ES-I3 (cell line): ENCODE data around the gene MCHR1.
"Not testable (repeated sequence)": the region's sequence is repeated elsewhere in the genome, so short reads cannot be mapped to it uniquely, and the experiment has no call there.

Experiments used
- H3K36me3 ChIP-seq: 2 replicates; pipeline ENCODE4 v1.6.1; 2013; ENCODE audit warnings: mild to moderate bottlenecking, low read length, control low read depth, moderate library complexity; ENCODE audit not compliant: insufficient read depth
- H3K4me1 ChIP-seq: 2 replicates; pipeline ENCODE4 v1.6.1; 2013; ENCODE audit warnings: mild to moderate bottlenecking, control low read depth, low read length; ENCODE audit not compliant: insufficient read depth
- H3K9ac ChIP-seq: 2 replicates; pipeline ENCODE4 v1.6.1; 2013; ENCODE audit warnings: low read depth, mild to moderate bottlenecking, low read length, moderate library complexity
- H3K9me3 ChIP-seq: 2 replicates; pipeline ENCODE4 v1.6.1; 2013; ENCODE audit warnings: mild to moderate bottlenecking, low read length, moderate library complexity; ENCODE audit not compliant: control insufficient read depth, insufficient read depth

Gene MCHR1

DNA sequence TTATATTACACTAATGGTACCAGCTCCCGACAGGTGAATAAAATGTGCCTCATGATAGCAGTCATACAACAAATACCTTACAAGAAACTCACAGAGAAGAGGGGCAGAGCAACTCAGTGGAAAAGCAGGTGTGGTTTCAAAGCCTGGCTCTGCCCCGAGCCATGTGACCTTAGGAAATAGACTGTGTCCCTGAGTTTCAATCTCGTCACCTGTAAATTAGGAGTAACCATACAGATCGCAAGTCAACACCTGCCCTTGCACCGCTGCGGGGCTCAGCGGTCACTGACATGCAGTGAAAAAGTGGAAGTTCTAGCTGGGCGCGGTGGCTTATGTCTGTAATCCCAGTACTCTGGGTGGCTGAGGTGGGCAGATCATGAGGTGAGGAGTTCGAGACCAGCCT is 30.9 kb upstream of the MCHR1 start:
- H3K4me1 ChIP-seq, result peaks cover 14% of the 10 kb centered on the region
- no peaks in the 10 kb centered on the region for H3K9me3 ChIP-seq
- H3K9ac ChIP-seq, result no peak overlapping the region
- no peaks in the 10 kb centered on the region for H3K36me3 ChIP-seq

DNA sequence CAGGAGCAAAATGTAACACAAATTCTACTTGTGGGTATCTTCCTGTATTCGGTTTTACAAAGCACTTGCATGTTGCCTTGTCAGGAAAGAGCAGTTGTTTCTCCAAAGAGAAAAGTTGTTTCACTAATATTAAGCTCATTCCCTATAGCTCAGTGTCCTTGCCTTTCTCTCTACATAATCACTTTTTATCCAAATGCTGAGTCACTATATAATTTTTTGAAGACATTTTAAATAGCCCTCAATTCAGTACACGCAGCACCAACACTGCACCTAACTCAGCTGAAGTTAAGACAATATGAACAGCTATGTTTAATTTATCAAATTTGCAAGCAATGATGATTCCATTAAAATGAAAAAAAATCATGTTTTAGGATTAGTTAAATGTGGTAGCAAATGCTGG is 28.2 kb upstream of the MCHR1 start:
- Histone ChIP-seq H3K9me3 (no peaks in the 10 kb centered on the region), H3K4me1 (peaks cover 17% of the 10 kb centered on the region), H3K9ac (no peak overlapping the region; the same call in 1 of the 2 replicates), H3K36me3 (no peaks in the 10 kb centered on the region)

DNA sequence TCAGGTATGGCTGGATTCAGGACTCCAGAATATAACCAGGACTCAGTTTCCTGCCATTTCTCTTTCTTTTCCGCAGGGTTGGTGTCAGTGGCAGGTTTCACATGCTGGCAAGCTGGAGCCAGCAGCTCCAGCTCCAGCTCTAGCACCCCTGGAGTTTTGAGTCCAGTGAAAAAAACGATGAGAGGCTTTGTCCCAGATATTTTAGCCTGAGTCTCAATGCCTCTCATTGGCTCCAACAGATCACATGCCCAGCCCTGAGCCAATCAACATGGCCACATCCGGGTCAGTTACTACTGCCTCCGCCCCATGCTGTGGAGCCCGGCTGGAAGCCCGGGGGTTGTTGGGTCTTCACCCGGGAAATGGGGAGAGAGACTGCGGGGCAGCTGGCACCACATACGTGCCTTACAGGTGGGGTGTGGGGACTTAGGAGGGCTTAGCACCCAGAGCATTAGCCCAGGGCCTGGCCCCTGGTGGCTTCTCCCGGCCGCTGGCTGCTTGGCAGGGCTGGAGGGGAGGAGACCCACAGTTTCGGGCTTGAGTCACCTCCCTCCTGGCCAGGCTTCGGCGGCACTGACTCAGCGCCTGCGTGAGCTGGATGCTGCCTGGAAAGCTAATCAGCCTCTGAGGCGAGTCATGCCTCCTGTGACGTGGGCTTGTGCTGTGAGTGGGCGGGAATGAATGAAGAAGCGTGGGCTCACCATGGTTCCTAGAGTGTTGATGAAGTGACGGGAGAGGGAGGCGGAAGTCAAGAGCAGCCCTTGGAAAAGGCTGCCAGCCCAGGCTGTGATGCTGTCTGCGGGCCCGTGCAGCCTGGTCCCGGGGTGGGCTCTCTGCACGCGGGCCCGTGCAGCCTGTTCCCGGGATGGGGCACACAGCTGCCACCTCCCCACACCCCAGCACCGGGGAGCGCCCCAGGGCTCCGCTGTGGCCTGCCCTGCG is 27.5 kb upstream of the MCHR1 start:
- Histone ChIP-seq H3K36me3 (no peaks in the 10 kb centered on the region), H3K9ac (peak overlapping the region; percentile 99), H3K4me1 (peaks cover 17% of the 10 kb centered on the region), H3K9me3 (no peaks in the 10 kb centered on the region)

DNA sequence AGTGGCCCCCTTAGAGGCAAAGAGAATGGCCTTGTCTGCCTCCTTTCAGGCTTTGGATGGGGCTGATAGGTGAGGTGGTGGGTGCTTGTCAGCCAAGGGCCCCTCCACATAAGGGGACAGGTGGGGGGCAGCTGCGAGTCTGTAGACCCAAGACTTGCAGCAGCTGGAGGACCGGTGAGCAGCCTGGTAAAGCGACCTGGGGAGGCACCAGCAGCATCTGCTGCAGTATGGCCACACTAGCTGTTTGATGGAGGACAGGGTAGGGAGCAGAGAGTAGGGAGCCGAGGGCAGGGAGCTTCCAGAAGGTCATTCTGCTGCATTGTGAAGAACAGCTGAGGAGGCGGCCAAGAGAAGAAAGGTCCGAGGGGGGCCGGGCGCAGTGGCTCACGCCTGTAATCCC is 25.9 kb upstream of the MCHR1 start:
- Histone ChIP-seq H3K9me3 (no peaks in the 10 kb centered on the region), H3K4me1 (peaks cover 17% of the 10 kb centered on the region), H3K9ac (no peak overlapping the region), H3K36me3 (no peaks in the 10 kb centered on the region)

DNA sequence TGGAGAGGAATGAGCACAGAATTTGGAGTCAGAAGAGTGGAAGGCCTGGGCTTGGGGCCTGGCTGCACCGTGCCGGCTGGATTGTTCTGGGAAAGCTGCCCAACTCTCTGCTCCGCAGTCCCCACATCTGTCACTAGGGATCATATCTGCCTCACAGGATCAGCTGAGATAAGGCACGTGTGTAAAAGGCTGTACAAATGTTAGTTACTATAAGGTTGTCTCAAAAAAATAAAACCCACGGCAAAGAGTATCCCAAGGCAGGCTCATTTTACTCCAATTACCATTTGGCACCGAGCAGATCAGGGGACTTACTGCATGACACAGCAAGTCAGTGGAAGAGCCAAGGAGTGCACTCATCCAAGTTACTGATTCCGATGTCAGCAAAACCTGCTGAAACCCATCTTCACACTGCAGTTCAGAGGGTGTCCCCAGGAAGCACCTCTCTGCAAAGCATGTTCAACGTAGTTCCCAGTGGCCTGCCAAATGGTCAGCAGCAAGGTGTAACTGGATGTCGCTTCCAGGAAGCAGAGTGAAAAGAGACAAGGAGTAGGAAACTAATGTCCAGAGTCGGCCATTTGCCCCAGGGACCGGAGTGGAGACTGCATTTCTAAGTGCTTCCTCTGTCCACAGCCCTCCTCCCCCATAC is 24.6 kb upstream of the MCHR1 start:
- Histone ChIP-seq H3K36me3 (no peaks in the 10 kb centered on the region), H3K4me1 (peaks cover 17% of the 10 kb centered on the region), H3K9me3 (no peaks in the 10 kb centered on the region), H3K9ac (no peak overlapping the region)

DNA sequence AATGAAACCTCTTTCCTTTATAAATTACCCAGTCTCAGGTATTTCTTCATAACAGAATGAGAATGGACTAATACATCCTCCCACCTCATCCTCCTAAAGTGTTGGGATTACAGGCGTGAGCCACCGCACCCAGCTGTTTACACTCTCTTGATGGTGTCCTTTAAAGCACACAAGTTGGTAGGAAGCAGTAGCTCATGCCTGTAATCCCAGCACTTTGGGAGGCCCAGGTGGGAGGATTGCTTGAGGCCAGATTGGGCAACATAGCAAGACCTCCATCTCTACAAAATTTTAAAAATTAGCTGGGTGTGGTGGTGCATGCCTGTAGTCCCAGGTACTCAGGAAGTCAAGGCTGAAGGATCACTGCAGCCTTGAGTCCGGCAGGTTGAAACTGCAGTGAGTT is 23.3 kb upstream of the MCHR1 start:
- peaks cover 17% of the 10 kb centered on the region for H3K4me1 ChIP-seq
- H3K9me3 ChIP-seq, H3K9ac ChIP-seq, H3K36me3 ChIP-seq: not testable (repeated sequence)

DNA sequence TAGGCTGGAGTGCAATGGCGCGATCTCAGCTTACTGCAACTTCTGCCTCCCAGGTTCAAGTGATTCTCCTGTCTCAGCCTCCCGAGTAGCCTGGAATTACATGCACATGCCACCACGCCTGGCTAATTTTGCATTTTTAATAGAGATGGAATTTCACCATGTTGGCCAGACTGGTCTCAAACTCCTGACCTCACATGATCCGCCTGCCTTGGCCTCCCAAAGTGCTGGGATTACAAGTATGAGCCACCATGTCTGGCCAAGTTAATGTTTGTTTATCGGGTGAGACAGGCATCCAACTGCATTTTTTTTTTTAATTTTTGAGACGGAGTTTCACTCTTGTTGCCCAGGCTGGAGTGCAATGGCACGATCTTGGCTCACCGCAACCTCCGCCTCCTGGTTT is 22.6 kb upstream of the MCHR1 start:
- H3K36me3 ChIP-seq, H3K9me3 ChIP-seq, H3K9ac ChIP-seq: not testable (repeated sequence)
- H3K4me1 ChIP-seq, result peaks cover 13% of the 10 kb centered on the region

DNA sequence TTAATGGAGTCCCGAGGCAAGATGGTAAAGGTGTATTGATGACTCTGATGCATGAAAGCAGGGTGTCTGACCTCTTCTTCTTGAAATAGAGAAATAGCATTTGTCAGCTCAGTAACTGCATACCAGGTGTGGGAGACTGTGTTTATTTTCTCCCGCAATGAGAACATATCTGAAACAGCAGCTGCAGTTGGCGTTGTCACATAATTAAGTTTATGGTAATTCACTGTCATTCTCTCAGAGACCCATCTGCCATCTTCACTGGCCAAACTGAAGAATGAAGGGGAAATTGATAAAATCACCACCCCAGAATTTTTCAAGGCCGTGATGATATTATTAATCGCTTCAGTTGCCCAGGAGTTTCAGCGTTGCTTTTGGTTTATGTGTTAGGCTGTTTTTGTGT is 20.1 kb upstream of the MCHR1 start:
- no peaks in the 10 kb centered on the region for H3K9me3 ChIP-seq
- H3K4me1 ChIP-seq, result peaks cover 6% of the 10 kb centered on the region
- no peaks in the 10 kb centered on the region for H3K36me3 ChIP-seq
- H3K9ac ChIP-seq, result no peak overlapping the region

DNA sequence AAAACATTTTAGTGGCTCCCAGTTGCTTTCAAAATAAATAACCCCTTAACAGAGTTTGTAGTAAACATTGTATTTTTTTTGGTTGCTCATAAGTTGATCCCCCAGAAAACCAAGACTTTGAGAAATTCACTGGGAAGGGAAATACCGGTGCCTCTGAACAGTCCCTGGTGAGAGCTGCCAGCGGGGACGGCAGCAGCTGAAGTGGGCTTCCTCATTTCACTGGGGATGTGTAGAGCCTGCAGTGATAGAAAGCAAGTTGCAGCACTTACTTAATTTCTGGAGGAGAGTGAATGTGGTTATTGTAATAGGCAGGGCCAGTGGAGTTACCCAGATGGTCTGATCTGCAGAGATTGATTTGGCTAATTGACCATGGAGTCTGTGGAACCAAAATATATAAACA is 18.6 kb upstream of the MCHR1 start:
- H3K36me3 ChIP-seq, result no peaks in the 10 kb centered on the region; the same call in 1 of the 2 replicates
- no peaks in the 10 kb centered on the region for H3K4me1 ChIP-seq
- H3K9me3 ChIP-seq, result no peaks in the 10 kb centered on the region

DNA sequence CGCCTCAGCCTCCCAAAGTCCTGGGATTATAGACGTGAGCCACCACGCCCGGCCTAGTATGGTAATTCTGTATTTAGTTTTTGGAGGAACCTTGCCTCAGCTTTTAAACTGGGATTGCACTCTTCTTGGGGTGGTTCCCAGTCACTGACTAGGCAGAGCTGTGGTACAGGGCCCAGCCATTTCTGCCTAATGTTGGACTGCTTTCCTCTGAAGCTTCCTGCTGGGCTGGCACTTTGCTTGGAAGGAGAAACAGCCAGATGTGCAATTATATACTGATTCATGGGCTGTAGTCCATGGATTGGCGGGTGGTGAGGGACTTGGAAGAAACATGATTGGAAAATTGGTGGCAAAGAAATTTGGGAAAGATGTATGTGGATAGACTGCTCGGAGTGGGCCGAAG is 17.6 kb upstream of the MCHR1 start:
- Histone ChIP-seq H3K4me1 (no peaks in the 10 kb centered on the region), H3K9ac (no peak overlapping the region), H3K9me3 (no peaks in the 10 kb centered on the region), H3K36me3 (no peaks in the 10 kb centered on the region; the same call in 1 of the 2 replicates)

More for the DNA sequence above, 18.6 kb upstream of the MCHR1 start:
- H3K9ac ChIP-seq, result no peak overlapping the region

DNA sequence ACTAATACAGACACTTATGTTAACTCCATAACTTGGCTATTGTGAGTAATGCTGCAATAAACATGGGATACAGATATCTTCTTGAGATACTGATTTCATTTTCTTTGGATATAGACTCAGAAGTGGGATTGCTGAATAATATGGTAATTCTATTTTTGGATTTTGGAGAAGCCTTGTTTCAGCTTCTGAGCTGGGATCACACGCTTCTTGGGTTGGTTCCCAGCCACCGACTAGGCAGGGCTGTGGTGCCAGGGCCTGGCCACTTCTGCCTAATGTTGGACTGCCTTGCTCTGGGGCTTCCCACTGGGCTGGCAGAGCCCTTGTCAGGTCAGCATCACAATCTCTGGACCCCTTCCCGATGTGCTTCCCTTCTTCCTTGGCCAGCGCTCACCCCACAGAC is 14.0 kb upstream of the MCHR1 start:
- no peak overlapping the region for H3K9ac ChIP-seq
- no peaks in the 10 kb centered on the region for H3K9me3 ChIP-seq
- H3K4me1 ChIP-seq, result peaks cover 7% of the 10 kb centered on the region; the same call in 1 of the 2 replicates
- H3K36me3 ChIP-seq, result no peaks in the 10 kb centered on the region; the same call in 1 of the 2 replicates

DNA sequence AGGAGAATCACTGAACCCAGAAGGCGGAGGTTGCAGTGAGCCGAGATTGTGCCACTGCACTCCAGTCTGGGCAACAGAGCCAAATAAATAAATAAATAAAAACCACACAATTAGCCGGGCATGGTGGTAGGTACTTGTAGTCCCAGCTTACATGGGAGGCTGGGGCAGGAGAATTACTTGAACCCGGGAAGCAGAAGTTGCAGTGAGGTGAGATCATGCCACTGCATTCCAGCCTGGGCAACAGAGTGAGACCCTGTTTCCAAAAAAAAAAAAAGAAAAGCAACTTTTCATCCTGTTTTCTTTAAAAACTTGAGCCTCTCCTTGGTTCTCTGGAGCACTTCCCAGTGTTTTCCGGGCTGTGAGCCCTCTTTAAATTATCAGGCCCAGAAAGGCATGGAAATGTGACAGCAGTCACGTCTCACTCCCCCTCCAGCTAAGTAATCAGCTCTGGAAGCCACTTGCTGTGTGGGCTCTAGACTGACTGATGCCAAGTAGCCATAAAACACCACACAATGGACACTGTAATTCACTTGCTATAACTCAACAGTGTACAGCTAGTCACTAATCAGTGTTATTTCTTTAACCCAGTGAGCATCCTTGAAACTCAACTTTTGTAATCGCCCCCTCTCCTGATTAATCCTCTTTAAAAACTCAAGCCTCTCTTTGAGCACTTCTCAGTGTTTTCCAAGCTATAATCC is 13.0 kb upstream of the MCHR1 start:
- Histone ChIP-seq H3K4me1 (peaks cover 7% of the 10 kb centered on the region; the same call in 1 of the 2 replicates), H3K9me3 (no peaks in the 10 kb centered on the region), H3K9ac (no peak overlapping the region), H3K36me3 (no peaks in the 10 kb centered on the region; the same call in 1 of the 2 replicates)

DNA sequence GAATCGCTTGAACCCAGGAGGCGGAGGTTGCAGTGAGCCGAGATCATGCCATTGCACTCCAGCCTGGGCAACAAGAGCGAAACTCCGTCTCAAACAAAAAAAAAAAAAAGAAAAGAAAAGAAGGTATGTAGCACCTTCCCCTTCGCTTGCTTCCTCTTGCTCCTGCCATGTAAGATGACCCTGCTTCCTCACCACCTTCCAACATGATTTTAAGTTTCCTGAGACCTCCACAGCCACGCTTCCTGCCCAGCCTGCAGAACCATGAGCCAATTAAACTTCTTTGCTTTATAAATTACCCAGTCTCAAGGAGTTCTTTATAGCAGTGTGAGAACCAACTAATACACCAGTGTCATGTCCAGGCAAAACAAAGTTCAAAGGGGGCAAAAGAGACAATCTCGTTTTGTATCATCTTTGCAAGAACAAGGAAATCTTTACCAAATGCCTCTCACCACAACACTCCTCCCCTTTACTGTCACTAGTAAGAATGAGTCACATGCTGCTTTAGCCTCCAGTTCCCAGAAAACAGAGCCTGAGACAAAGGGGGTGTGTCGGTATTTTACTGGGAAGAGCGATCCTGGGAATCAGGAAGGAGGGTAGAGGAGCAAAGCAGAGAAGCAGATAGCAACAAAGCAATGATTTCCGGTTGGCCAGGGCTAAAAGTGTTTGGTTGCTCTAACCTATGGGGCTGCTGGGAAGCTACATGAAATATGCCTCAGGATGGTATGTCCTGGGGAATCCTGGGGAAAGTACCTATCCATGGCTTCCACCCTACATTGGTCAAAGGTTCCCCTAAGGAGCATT is 10.5 kb upstream of the MCHR1 start:
- Histone ChIP-seq H3K9ac (no peak overlapping the region), H3K4me1 (peaks cover 7% of the 10 kb centered on the region; the same call in 1 of the 2 replicates), H3K36me3 (no peaks in the 10 kb centered on the region; the same call in 1 of the 2 replicates), H3K9me3 (no peaks in the 10 kb centered on the region)

DNA sequence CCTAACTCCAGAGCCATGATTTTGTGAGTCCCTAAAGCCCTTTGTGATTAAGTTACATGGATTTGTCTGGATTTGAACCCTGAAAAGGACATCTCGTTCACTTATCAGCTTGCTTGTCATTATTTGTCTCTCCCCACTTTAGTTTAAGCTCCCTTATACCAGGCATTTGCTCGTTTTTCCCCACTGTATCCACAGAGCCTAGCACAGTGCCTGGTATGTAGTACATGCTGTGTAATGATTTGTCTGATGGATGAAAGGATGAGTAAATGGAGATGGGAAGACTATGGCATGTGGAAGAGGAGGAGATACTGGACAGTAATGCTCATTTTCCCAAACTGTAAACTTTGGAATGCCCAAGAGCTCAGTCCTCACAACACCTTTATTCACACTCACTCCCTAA is 9.2 kb upstream of the MCHR1 start:
- H3K4me1 ChIP-seq, result peaks cover 7% of the 10 kb centered on the region; the same call in 1 of the 2 replicates
- H3K9me3 ChIP-seq, result no peaks in the 10 kb centered on the region
- no peak overlapping the region for H3K9ac ChIP-seq
- no peaks in the 10 kb centered on the region for H3K36me3 ChIP-seq
